Upper lobe of left lung (tissue), 6 donors: ENCODE results near the gene PCP2. TPM values are rescaled to one million over a fixed set of nuclear protein-coding genes. Genes with fewer than 3 reads are reported as not detected.

ENCODE experiments used
- ATAC-seq, 2 donors: fragments of 200-7000 bp; cut with Tn5 transposase; one replicate each; pipeline ENCODE4 v1.9.1; 2022; ENCODE audit warnings: mild to moderate bottlenecking in 2 of 2, moderate library complexity in 2 of 2; ENCODE audit not compliant: low FRiP score in 2 of 2
- DNase-seq, 2 donors: peaks; one replicate each; pipeline ENCODE4 v3.0.0-alpha.2; 2019 to 2020
- H3K27ac ChIP-seq, 4 donors: fragments of 200-600 bp; sonication (generic); one replicate each; pipeline ENCODE4 v1.5.1; 2016 to 2019
- H3K27me3 ChIP-seq, 4 donors: fragments of 200-600 bp; sonication (generic); one replicate each; pipeline ENCODE4 v1.5.1; 2017 to 2019
- H3K36me3 ChIP-seq, 4 donors: fragments of 200-600 bp; sonication (generic); one replicate each; pipeline ENCODE4 v1.5.1; 2016 to 2019
- H3K4me1 ChIP-seq, 4 donors: fragments of 200-600 bp; sonication (generic); one replicate each; pipeline ENCODE4 v1.5.1; 2018 to 2019
- H3K4me3 ChIP-seq, 4 donors: fragments of 200-600 bp; sonication (generic); one replicate each; pipeline ENCODE4 v1.5.1; 2017 to 2019; ENCODE audit warnings: mild to moderate bottlenecking in 2 of 4, moderate library complexity in 1 of 4
- H3K9me3 ChIP-seq, 4 donors: fragments of 200-600 bp; sonication (generic); one replicate each; pipeline ENCODE4 v1.5.1; 2018 to 2019
- EP300 ChIP-seq, 4 donors: sonication (generic); formaldehyde crosslinking; IDR thresholded peaks; one replicate each; pipeline ENCODE4 v1.5.1; 2017; ENCODE audit warnings: antibody characterized with exemption in 4 of 4, control low read depth in 2 of 4
- POLR2A ChIP-seq, 4 donors: fragments of 450-650 bp; IDR thresholded peaks; one replicate each; pipeline ENCODE4 v1.5.1; 2016 to 2017; ENCODE audit warnings: antibody characterized with exemption in 4 of 4, mild to moderate bottlenecking in 2 of 4
- POLR2AphosphoS5 ChIP-seq, 2 donors: sonication (generic); formaldehyde crosslinking; IDR thresholded peaks; one replicate each; pipeline ENCODE4 v1.5.1; 2017; ENCODE audit warnings: antibody characterized with exemption in 2 of 2
- WGBS, 2 donors: methylation state at CpG; one replicate each; pipeline ENCODE4 v1.1.5; 2017 to 2018; 5-methylcytosine and 5-hydroxymethylcytosine counted together
- total RNA-seq, 6 donors: library from RNA; depleted of rRNA in 4 of 6; stranded (reverse); fragments of >200 nt in 4 of 6; gene quantifications; one replicate each; pipeline versions ENCODE4 v1.1.0 to v1.2.1, GENCODE V29; 2016 to 2021
- TF ChIP-seq, protein P1 (sequence below), 6 experiments: fragments of 450-650 bp in 4 of 6; fragments of 200-600 bp in 2 of 6; sonication (generic) in 2 of 6; IDR thresholded peaks; one replicate each; pipeline ENCODE4 v1.5.1; 2016 to 2019; ENCODE audit warnings: antibody characterized with exemption in 6 of 6
- donor health status: DM: no; HTN: no; CAD: no; lungs with moderate emphysema.
- donor health status: DM: no; HTN: yes; CAD: no; lungs with severe emphysema.

The PCP2 gene
- total RNA-seq, 6 donors from 2014 or later = 2.3 to 21.0 (median 3.3) TPM; not detected in 1

DNA sequence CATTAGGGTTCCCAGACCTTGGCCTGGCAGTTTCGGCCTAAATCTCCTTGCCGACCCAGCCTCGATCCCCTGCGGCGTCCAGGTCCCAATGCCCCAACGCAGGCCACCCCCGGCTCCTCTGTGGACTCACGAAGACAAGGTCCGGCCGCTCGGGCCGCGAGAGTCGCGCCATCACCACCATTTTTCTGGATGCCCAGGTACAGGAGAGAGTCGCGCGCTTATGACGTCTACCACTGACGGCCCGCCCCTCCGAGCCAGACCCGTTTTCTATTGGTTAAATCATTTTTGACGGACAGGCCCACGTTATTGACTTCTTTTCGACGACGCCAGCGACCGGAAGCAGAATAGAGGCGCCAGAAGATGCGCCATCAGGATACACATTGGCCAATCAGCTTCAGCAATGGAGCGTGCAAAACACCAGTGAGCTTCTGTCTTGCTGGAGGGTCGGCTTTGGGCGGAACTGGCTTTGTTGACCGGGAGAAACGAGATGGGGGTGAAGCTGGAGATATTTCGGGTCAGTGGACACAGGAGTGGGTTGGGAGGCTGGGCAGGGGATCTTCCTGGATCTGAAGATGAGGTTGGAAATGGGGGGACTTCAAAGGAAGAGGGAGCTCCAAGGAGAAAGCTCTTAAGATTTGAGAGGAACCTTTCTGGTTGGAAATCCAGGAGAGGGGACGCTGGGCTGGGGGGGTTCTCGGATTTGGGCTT lies 4.0 kb downstream of the PCP2 start, which contains the start of the genes PET100 and XAB2:
Gene PET100, plus strand, starts transcription at position 447 of the 708 bp plus-strand sequence. Its CDS starts 41 bp downstream, at position 488.
Gene XAB2, minus strand, starts transcription at position 199 of the 708 bp plus-strand sequence. Its CDS starts 18 bp downstream, at position 181.
- Histone ChIP-seq H3K36me3 (peaks cover 5 to 45% (median 28%) of the 10 kb centered on the region in 4 donors), H3K9me3 (no peaks in the 10 kb centered on the region), H3K4me1 (peaks cover 28 to 40% (median 32%) of the 10 kb centered on the region in 4 donors), H3K27ac (peak within 1 kb of the TSS; percentile 88 to 91 (median 88)), H3K27me3 (no peaks in the 10 kb centered on the region), H3K4me3 (peak within 1 kb of the TSS; percentile 70 to 85 (median 76))
- ATAC-seq (peak; percentile 95 to 96), DNase-seq (peak; percentile 92 to 97)
- TF ChIP-seq, protein P1, sequence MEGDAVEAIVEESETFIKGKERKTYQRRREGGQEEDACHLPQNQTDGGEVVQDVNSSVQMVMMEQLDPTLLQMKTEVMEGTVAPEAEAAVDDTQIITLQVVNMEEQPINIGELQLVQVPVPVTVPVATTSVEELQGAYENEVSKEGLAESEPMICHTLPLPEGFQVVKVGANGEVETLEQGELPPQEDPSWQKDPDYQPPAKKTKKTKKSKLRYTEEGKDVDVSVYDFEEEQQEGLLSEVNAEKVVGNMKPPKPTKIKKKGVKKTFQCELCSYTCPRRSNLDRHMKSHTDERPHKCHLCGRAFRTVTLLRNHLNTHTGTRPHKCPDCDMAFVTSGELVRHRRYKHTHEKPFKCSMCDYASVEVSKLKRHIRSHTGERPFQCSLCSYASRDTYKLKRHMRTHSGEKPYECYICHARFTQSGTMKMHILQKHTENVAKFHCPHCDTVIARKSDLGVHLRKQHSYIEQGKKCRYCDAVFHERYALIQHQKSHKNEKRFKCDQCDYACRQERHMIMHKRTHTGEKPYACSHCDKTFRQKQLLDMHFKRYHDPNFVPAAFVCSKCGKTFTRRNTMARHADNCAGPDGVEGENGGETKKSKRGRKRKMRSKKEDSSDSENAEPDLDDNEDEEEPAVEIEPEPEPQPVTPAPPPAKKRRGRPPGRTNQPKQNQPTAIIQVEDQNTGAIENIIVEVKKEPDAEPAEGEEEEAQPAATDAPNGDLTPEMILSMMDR (IDR thresholded peaks at IDR 0.05) = peak in 1 of 6 experiments; percentile 9
- no peak for TF ChIP-seq EP300 (IDR thresholded peaks at IDR 0.05)
- peak; percentile 80 to 90 for TF ChIP-seq POLR2AphosphoS5 (IDR thresholded peaks at IDR 0.05)
- peak in 2 of 4 donors; percentile 66 to 76 for TF ChIP-seq POLR2A (IDR thresholded peaks at IDR 0.05)
- WGBS, 2 donors = 0 to 1% methylated on average over 37 to 38 of the region's 40 CpGs

DNA sequence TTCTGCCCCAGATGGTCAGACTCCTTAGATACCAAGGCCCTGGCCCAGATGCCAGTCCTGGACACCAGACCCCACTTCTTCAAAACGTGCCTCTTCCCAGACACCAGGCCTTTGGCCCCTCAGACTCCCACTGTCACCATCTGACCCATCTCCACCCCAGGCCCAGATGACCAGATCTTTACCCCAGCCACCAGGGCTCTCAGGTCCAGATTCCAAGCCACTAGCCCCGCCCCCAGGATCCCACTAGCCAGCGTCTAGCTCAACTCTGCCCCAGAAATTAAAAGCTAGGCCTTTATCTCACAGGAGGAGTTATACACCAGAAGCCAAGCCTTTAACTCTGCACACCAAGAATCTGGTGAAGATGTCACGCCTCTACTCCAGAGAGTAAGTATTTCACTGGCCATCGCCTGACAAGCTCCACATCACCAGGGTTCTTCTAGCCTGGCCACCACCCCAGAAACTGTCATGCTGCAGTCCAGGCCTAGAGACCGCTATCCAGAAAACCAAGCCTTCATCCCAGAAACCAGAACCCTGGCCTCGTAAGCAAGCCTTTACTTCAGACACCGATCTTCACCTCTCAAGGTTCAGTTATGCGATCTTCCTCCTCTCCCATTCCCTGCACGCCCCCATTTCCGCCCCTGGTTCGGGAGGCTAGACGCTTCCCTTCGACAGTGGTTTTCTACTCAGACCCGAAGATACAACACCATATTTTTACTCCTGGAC lies 4.8 kb downstream of the PCP2 start:
- TF ChIP-seq, protein P1 (IDR thresholded peaks at IDR 0.05) = no peak
- TF ChIP-seq EP300 (IDR thresholded peaks at IDR 0.05) = no peak
- no peak for TF ChIP-seq POLR2AphosphoS5 (IDR thresholded peaks at IDR 0.05)
- TF ChIP-seq POLR2A (IDR thresholded peaks at IDR 0.05) = no peak

DNA sequence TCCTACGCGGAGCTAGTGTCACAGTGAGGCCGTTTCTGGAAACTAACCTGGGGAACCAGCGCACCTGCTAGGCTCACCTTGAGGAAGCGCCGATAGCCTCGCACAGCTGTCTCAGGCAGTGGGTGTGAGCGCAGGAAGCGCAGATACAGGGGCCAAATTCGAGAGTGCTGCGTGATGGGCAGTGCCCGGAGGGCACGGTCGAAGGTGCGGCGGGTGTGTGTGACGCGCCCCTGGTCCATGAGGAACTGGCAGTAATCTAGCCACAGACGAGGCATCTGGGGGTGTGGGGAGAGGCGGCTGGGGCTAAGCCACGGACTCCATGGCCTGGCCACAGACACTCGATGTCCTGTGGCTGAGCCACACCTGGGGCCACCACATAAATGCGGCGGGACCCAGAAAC lies 6.4 kb downstream of the PCP2 start:
- H3K4me1 ChIP-seq = peaks cover 28 to 40% (median 32%) of the 10 kb centered on the region in 4 donors
- TF ChIP-seq POLR2A (IDR thresholded peaks at IDR 0.05) = no peak
- TF ChIP-seq, protein P1 (IDR thresholded peaks at IDR 0.05) = no peak
- TF ChIP-seq EP300 (IDR thresholded peaks at IDR 0.05) = no peak
- no peak for TF ChIP-seq POLR2AphosphoS5 (IDR thresholded peaks at IDR 0.05)
- no peaks in the 10 kb centered on the region for H3K9me3 ChIP-seq
- no peak overlapping the region for H3K4me3 ChIP-seq
- no peaks in the 10 kb centered on the region for H3K27me3 ChIP-seq
- 97% methylated on average over 16 to 24 of the region's 24 CpGs for WGBS, 2 donors
- peaks cover 9 to 61% (median 47%) of the 10 kb centered on the region in 4 donors for H3K36me3 ChIP-seq
- DNase-seq (no peak), ATAC-seq (no peak)
- H3K27ac ChIP-seq = no peak overlapping the region

More for the DNA sequence above, 4.8 kb downstream of the PCP2 start:
- peaks cover 28 to 40% (median 32%) of the 10 kb centered on the region in 4 donors for H3K4me1 ChIP-seq
- ATAC-seq (no peak), DNase-seq (no peak)
- H3K27ac ChIP-seq = peak overlapping the region; percentile 88 to 91 (median 88)
- peaks cover 5 to 53% (median 34%) of the 10 kb centered on the region in 4 donors for H3K36me3 ChIP-seq
- WGBS, 2 donors = 4 to 6% methylated on average over 13 to 14 of the region's 15 CpGs
- H3K9me3 ChIP-seq = no peaks in the 10 kb centered on the region
- H3K27me3 ChIP-seq = no peaks in the 10 kb centered on the region
- peak overlapping the region; percentile 70 to 85 (median 76) for H3K4me3 ChIP-seq

DNA sequence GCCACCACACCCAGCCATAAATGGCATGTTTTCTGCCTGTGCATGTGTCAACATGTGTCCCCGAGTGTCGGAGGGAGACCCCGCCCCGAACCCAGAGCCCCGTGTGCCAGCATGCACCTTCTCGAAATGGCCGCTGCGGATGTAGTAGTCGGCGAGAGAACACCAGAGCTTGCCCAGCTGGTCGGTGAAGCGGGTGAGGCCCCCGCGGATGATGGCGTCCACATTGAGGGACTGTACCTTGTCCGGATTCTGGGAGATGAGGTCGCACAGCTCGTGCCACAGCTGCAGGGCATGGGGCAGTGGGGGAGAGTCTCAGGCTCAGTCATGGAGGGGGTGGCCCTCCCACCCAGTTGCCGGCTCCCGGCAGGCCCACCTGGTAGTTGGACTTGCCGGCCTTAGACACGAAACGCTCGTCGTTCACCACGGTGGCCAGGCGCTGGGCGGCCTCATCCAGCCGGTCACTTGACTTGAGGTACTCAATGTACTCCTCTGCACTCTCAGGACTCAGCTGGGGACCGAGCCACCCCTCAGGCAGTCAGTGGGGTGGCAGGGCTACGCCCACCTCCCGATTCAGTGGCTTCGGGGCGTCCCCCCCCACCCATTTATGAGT lies 7.7 kb downstream of the PCP2 start:
- peaks cover 18 to 66% (median 59%) of the 10 kb centered on the region in 4 donors for H3K36me3 ChIP-seq
- TF ChIP-seq EP300 (IDR thresholded peaks at IDR 0.05) (no peak), POLR2A (IDR thresholded peaks at IDR 0.05) (no peak), POLR2AphosphoS5 (IDR thresholded peaks at IDR 0.05) (no peak)
- TF ChIP-seq, protein P1 (IDR thresholded peaks at IDR 0.05) = no peak
- no peaks in the 10 kb centered on the region for H3K9me3 ChIP-seq
- H3K27me3 ChIP-seq = no peaks in the 10 kb centered on the region
- ATAC-seq (no peak), DNase-seq (peak in 1 of 2 donors; percentile 80)
- peaks cover 24 to 34% (median 27%) of the 10 kb centered on the region in 4 donors for H3K4me1 ChIP-seq
- 97 to 100% methylated on average over 3 to 34 of the region's 34 CpGs for WGBS, 2 donors
- no peak overlapping the region for H3K4me3 ChIP-seq
- no peak overlapping the region for H3K27ac ChIP-seq
